ENCODE measurements around the gene LRRTM4. TPM values are rescaled to one million over a fixed set of nuclear protein-coding genes. Genes with fewer than 3 reads are reported as not detected.

Gene LRRTM4
- total and polyA plus RNA-seq, 2 experiments from 2014 or later, result not detected

GRCh38 chr2:76940559-76940958, 581.6 kb downstream of the LRRTM4 start:
- no peak overlapping the region for H3K4me2 ChIP-seq (ENCODE audit: unreplicated experiment)
- no peak for DNase-seq
- H3K9ac ChIP-seq, result no peak overlapping the region
- H3K4me1 ChIP-seq (ENCODE audit: insufficient read depth), result no peaks in the 10 kb centered on the region
- H3K36me3 ChIP-seq (ENCODE audit: low read depth), result no peaks in the 10 kb centered on the region
- no peaks in the 10 kb centered on the region for H3K79me2 ChIP-seq (ENCODE audit: insufficient read depth)
- in situ Hi-C loops (cut with MboI), result no loop called here
- no peaks in the 10 kb centered on the region for H3K9me2 ChIP-seq (ENCODE audit: insufficient read depth)
- WGBS, 2 experiments (ENCODE audit: low coverage in 1 of 2, low lambda C conversion rate in 2 of 2, missing lambda C conversion rate in 2 of 2), result 25 to 31% methylated on average over 3 of the region's 3 CpGs
- no peaks in the 10 kb centered on the region for H3F3A ChIP-seq (ENCODE audit: insufficient read depth)
- TF ChIP-seq EZH2phosphoT487 (IDR thresholded peaks at IDR 0.05; ENCODE audit: insufficient read depth, low read depth) (no peak), EZH2 (IDR thresholded peaks at IDR 0.05; ENCODE audit: insufficient read depth, poor library complexity, severe bottlenecking) (no peak)
- no peak overlapping the region for H3K27ac ChIP-seq
- no peak overlapping the region for H2AFZ ChIP-seq
- no peaks in the 10 kb centered on the region for H3K9me3 ChIP-seq (ENCODE audit: low read depth)
- no peaks in the 10 kb centered on the region for H4K20me1 ChIP-seq (ENCODE audit: insufficient read depth)
- no peak overlapping the region for H3K4me3 ChIP-seq
- no peaks in the 10 kb centered on the region for H3K27me3 ChIP-seq (replicated peaks; ENCODE audit: insufficient read depth)

- Histone ChIP-seq H3K27ac (no peak overlapping the region), H3K4me2 (ENCODE audit: unreplicated experiment) (no peak overlapping the region), H2AFZ (no peak overlapping the region), H3K36me3 (ENCODE audit: low read depth) (no peaks in the 10 kb centered on the region), H3F3A (ENCODE audit: insufficient read depth) (no peaks in the 10 kb centered on the region), H3K9me2 (ENCODE audit: insufficient read depth) (no peaks in the 10 kb centered on the region), H3K4me3 (no peak overlapping the region), H3K4me1 (ENCODE audit: insufficient read depth) (no peaks in the 10 kb centered on the region), H3K9ac (no peak overlapping the region), H3K79me2 (ENCODE audit: insufficient read depth) (no peaks in the 10 kb centered on the region), H3K27me3 (replicated peaks; ENCODE audit: insufficient read depth) (no peaks in the 10 kb centered on the region), H3K9me3 (ENCODE audit: low read depth) (no peaks in the 10 kb centered on the region), H4K20me1 (ENCODE audit: insufficient read depth) (no peaks in the 10 kb centered on the region)
- in situ Hi-C loops (cut with MboI), result no loop called here
- TF ChIP-seq EZH2 (IDR thresholded peaks at IDR 0.05; ENCODE audit: insufficient read depth, poor library complexity, severe bottlenecking) (no peak), EZH2phosphoT487 (IDR thresholded peaks at IDR 0.05; ENCODE audit: insufficient read depth, low read depth) (no peak)
- DNase-seq, result no peak
Measured at GRCh38 chr2:76938153-76938552, 584.0 kb downstream of the LRRTM4 start.

GRCh38 chr2:76932550-76932949, 589.6 kb downstream of the LRRTM4 start:
- in situ Hi-C loops (cut with MboI), result no loop called here
- Histone ChIP-seq H3K9ac (no peak overlapping the region), H3K36me3 (ENCODE audit: low read depth) (no peaks in the 10 kb centered on the region), H4K20me1 (ENCODE audit: insufficient read depth) (no peaks in the 10 kb centered on the region), H3K79me2 (ENCODE audit: insufficient read depth) (no peaks in the 10 kb centered on the region), H3K4me3 (no peak overlapping the region), H3K4me2 (ENCODE audit: unreplicated experiment) (no peak overlapping the region), H3K27ac (no peak overlapping the region), H3K27me3 (replicated peaks; ENCODE audit: insufficient read depth) (no peaks in the 10 kb centered on the region), H2AFZ (no peak overlapping the region), H3K9me3 (ENCODE audit: low read depth) (no peaks in the 10 kb centered on the region), H3K9me2 (ENCODE audit: insufficient read depth) (no peaks in the 10 kb centered on the region), H3K4me1 (ENCODE audit: insufficient read depth) (no peaks in the 10 kb centered on the region), H3F3A (ENCODE audit: insufficient read depth) (no peaks in the 10 kb centered on the region)
- TF ChIP-seq EZH2 (IDR thresholded peaks at IDR 0.05; ENCODE audit: insufficient read depth, poor library complexity, severe bottlenecking) (no peak), EZH2phosphoT487 (IDR thresholded peaks at IDR 0.05; ENCODE audit: insufficient read depth, low read depth) (no peak)
- DNase-seq, result no peak
- WGBS, 2 experiments (ENCODE audit: low coverage in 1 of 2, low lambda C conversion rate in 2 of 2, missing lambda C conversion rate in 2 of 2), result 14 to 17% methylated on average over 2 of the region's 2 CpGs

- no peaks in the 10 kb centered on the region for H3K9me2 ChIP-seq (ENCODE audit: insufficient read depth)
- no peak for DNase-seq
- no peaks in the 10 kb centered on the region for H4K20me1 ChIP-seq (ENCODE audit: insufficient read depth)
- H3K36me3 ChIP-seq (ENCODE audit: low read depth), result no peaks in the 10 kb centered on the region
- TF ChIP-seq EZH2phosphoT487 (IDR thresholded peaks at IDR 0.05; ENCODE audit: insufficient read depth, low read depth), result no peak
- no peak for TF ChIP-seq EZH2 (IDR thresholded peaks at IDR 0.05; ENCODE audit: insufficient read depth, poor library complexity, severe bottlenecking)
- H3K4me1 ChIP-seq (ENCODE audit: insufficient read depth), result no peaks in the 10 kb centered on the region
- no peak overlapping the region for H3K9ac ChIP-seq
- WGBS, 2 experiments (ENCODE audit: low coverage in 1 of 2, low lambda C conversion rate in 2 of 2, missing lambda C conversion rate in 2 of 2), result 45 to 48% methylated on average over 8 of the region's 8 CpGs
- H3K27me3 ChIP-seq (replicated peaks; ENCODE audit: insufficient read depth), result no peaks in the 10 kb centered on the region
- H3F3A ChIP-seq (ENCODE audit: insufficient read depth), result no peaks in the 10 kb centered on the region
- no peak overlapping the region for H3K4me3 ChIP-seq
- no peak overlapping the region for H3K27ac ChIP-seq
- in situ Hi-C loops (cut with MboI), result no loop called here
- H3K79me2 ChIP-seq (ENCODE audit: insufficient read depth), result no peaks in the 10 kb centered on the region
- H2AFZ ChIP-seq, result no peak overlapping the region
- H3K9me3 ChIP-seq (ENCODE audit: low read depth), result no peaks in the 10 kb centered on the region
- H3K4me2 ChIP-seq (ENCODE audit: unreplicated experiment), result no peak overlapping the region
Measured at GRCh38 chr2:76930056-76930744, 592.0 kb downstream of the LRRTM4 start.

GRCh38 chr2:76928026-76928425, 594.1 kb downstream of the LRRTM4 start:
- H3F3A ChIP-seq (ENCODE audit: insufficient read depth), result no peaks in the 10 kb centered on the region
- H3K4me1 ChIP-seq (ENCODE audit: insufficient read depth), result no peaks in the 10 kb centered on the region
- no peak overlapping the region for H3K27ac ChIP-seq
- no peak overlapping the region for H2AFZ ChIP-seq
- TF ChIP-seq EZH2phosphoT487 (IDR thresholded peaks at IDR 0.05; ENCODE audit: insufficient read depth, low read depth), result no peak
- no peak for TF ChIP-seq EZH2 (IDR thresholded peaks at IDR 0.05; ENCODE audit: insufficient read depth, poor library complexity, severe bottlenecking)
- H3K9me2 ChIP-seq (ENCODE audit: insufficient read depth), result no peaks in the 10 kb centered on the region
- no peak overlapping the region for H3K4me2 ChIP-seq (ENCODE audit: unreplicated experiment)
- in situ Hi-C loops (cut with MboI), result no loop called here
- no peak for DNase-seq
- H3K9ac ChIP-seq, result no peak overlapping the region
- no peaks in the 10 kb centered on the region for H3K27me3 ChIP-seq (replicated peaks; ENCODE audit: insufficient read depth)
- no peaks in the 10 kb centered on the region for H4K20me1 ChIP-seq (ENCODE audit: insufficient read depth)
- no peaks in the 10 kb centered on the region for H3K9me3 ChIP-seq (ENCODE audit: low read depth)
- H3K4me3 ChIP-seq, result no peak overlapping the region
- no peaks in the 10 kb centered on the region for H3K79me2 ChIP-seq (ENCODE audit: insufficient read depth)
- H3K36me3 ChIP-seq (ENCODE audit: low read depth), result no peaks in the 10 kb centered on the region

Data from GM23248 (cell line).